ENCODE results near the gene NUTM1.
"Not testable (repeated sequence)": the region's sequence is repeated elsewhere in the genome, so short reads cannot be mapped to it uniquely, and the experiment has no call there.

The NUTM1 gene

GRCh38 chr15:34337557-34338306 lies 5.4 kb upstream of the NUTM1 start, which contains the start of gene SLC12A6:
SLC12A6 (minus strand) TSS chr15:34337781; CDS start chr15:34336680, 1,101 bp downstream.
- peak; percentile 79 for DNase-seq (ENCODE audit: low read depth, low spot score)

- no peak for DNase-seq (ENCODE audit: low read depth, low spot score)
Measured at GRCh38 chr15:34338347-34338746, 4.8 kb upstream of the NUTM1 start.

- no peak for DNase-seq (ENCODE audit: low read depth, low spot score)
Measured at GRCh38 chr15:34339946-34340345, 3.2 kb upstream of the NUTM1 start.

GRCh38 chr15:34341381-34342212 lies 1.5 kb upstream of the NUTM1 start:
- DNase-seq (ENCODE audit: low read depth, low spot score), result no peak

- DNase-seq (ENCODE audit: low read depth, low spot score), result not testable (repeated sequence)
Measured at GRCh38 chr15:34342213-34342736, 840 bp upstream of the NUTM1 start.

- no peak for DNase-seq (ENCODE audit: low read depth, low spot score)
Measured at GRCh38 chr15:34347951-34348638, 5.0 kb downstream of the NUTM1 start.

- DNase-seq (ENCODE audit: low read depth, low spot score), result no peak
Measured at GRCh38 chr15:34348735-34349300, 5.7 kb downstream of the NUTM1 start.

GRCh38 chr15:34349769-34350168 lies 6.7 kb downstream of the NUTM1 start:
- no peak for DNase-seq (ENCODE audit: low read depth, low spot score)

- DNase-seq (ENCODE audit: low read depth, low spot score), result not testable (repeated sequence)
Measured at GRCh38 chr15:34352996-34353395, 9.9 kb downstream of the NUTM1 start.

GRCh38 chr15:34353627-34354026 lies 10.5 kb downstream of the NUTM1 start:
- DNase-seq (ENCODE audit: low read depth, low spot score), result no peak

- no peak for DNase-seq (ENCODE audit: low read depth, low spot score)
Measured at GRCh38 chr15:34354286-34354685, 11.2 kb downstream of the NUTM1 start.

GRCh38 chr15:34355241-34355640 lies 12.1 kb downstream of the NUTM1 start:
- no peak for DNase-seq (ENCODE audit: low read depth, low spot score)

GRCh38 chr15:34357653-34358052 lies 14.5 kb downstream of the NUTM1 start:
- DNase-seq (ENCODE audit: low read depth, low spot score), result no peak

GRCh38 chr15:34358367-34358766 lies 15.3 kb downstream of the NUTM1 start:
- DNase-seq (ENCODE audit: low read depth, low spot score), result no peak

GRCh38 chr15:34358948-34359347 lies 15.8 kb downstream of the NUTM1 start:
- DNase-seq (ENCODE audit: low read depth, low spot score), result no peak

GRCh38 chr15:34359416-34359815 lies 16.3 kb downstream of the NUTM1 start:
- DNase-seq (ENCODE audit: low read depth, low spot score), result no peak

- DNase-seq (ENCODE audit: low read depth, low spot score), result no peak
Measured at GRCh38 chr15:34360298-34360697, 17.2 kb downstream of the NUTM1 start.

- no peak for DNase-seq (ENCODE audit: low read depth, low spot score)
Measured at GRCh38 chr15:34361278-34361677, 18.2 kb downstream of the NUTM1 start.

GRCh38 chr15:34362047-34362773 lies 19.1 kb downstream of the NUTM1 start:
- DNase-seq (ENCODE audit: low read depth, low spot score), result no peak

GRCh38 chr15:34364041-34364440 lies 20.9 kb downstream of the NUTM1 start:
- no peak for DNase-seq (ENCODE audit: low read depth, low spot score)

Data from activated CD4-positive, CD25-positive, alpha-beta regulatory T cell treated with anti-CD3 and anti-CD28 coated beads, Interleukin-2, amount 50 U/mL, for 16 hours (primary cell).